ENCODE measurements around the gene CBLC.

CBLC gene

DNA sequence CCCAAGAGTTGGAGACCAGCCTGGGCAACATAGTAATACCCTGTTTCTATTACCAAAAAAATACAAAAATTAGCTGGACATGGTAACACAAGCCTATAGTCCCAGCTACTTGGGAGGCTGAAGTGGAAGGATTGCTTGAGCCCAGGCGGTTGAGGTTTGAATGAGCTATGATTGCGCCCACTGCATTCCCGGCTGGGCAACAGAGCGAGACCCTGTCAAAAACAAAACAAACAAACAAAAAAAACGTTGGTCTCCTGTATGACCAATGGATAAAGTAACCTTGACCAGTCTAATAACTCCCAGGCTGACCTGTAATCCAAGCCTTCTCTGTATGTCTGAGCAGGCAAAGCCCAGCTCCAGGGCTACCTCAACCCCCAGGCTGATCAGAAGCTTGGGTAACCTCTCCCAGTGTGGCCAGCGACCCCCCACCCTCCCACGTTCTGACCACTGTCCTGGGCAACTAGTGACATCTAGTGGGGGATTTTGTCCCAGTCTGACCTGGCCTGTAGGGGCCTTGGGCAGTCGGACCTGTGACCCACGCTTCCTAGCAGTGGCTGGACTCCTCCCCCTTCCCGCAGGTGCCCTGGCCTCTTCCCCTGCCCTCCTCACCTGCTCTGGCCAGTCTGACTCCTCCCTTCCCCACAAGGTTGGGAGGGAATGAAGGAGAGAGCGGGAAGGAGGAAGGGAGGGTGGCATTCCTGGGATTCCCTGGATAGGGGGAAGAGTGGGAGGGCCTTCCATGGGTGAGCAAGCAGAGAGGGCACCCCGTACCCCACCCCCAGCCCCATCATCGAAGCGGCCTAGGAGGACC lies 30.2 kb downstream of the CBLC start:
- Histone ChIP-seq H3K9ac (no peak overlapping the region), H3K4me3 (ENCODE audit: low read depth, low read length) (peak overlapping the region; percentile 66), H3K79me2 (no peaks in the 10 kb centered on the region), H3K27me3 (ENCODE audit: control insufficient read depth, insufficient read depth, low read length) (no peaks in the 10 kb centered on the region), H3K9me3 (ENCODE audit: control insufficient read depth, low read length) (no peaks in the 10 kb centered on the region), H2AFZ (peak overlapping the region; percentile 93), H3K36me3 (ENCODE audit: control insufficient read depth, insufficient read depth, low read length) (no peaks in the 10 kb centered on the region), H3K4me1 (peaks cover 18% of the 10 kb centered on the region), H3K4me2 (ENCODE audit: low read length) (peak overlapping the region; percentile 89), H3K27ac (peak overlapping the region; percentile 96)
- TF ChIP-seq, protein P1, sequence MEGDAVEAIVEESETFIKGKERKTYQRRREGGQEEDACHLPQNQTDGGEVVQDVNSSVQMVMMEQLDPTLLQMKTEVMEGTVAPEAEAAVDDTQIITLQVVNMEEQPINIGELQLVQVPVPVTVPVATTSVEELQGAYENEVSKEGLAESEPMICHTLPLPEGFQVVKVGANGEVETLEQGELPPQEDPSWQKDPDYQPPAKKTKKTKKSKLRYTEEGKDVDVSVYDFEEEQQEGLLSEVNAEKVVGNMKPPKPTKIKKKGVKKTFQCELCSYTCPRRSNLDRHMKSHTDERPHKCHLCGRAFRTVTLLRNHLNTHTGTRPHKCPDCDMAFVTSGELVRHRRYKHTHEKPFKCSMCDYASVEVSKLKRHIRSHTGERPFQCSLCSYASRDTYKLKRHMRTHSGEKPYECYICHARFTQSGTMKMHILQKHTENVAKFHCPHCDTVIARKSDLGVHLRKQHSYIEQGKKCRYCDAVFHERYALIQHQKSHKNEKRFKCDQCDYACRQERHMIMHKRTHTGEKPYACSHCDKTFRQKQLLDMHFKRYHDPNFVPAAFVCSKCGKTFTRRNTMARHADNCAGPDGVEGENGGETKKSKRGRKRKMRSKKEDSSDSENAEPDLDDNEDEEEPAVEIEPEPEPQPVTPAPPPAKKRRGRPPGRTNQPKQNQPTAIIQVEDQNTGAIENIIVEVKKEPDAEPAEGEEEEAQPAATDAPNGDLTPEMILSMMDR (IDR thresholded peaks at IDR 0.05) = peak; percentile 53

DNA sequence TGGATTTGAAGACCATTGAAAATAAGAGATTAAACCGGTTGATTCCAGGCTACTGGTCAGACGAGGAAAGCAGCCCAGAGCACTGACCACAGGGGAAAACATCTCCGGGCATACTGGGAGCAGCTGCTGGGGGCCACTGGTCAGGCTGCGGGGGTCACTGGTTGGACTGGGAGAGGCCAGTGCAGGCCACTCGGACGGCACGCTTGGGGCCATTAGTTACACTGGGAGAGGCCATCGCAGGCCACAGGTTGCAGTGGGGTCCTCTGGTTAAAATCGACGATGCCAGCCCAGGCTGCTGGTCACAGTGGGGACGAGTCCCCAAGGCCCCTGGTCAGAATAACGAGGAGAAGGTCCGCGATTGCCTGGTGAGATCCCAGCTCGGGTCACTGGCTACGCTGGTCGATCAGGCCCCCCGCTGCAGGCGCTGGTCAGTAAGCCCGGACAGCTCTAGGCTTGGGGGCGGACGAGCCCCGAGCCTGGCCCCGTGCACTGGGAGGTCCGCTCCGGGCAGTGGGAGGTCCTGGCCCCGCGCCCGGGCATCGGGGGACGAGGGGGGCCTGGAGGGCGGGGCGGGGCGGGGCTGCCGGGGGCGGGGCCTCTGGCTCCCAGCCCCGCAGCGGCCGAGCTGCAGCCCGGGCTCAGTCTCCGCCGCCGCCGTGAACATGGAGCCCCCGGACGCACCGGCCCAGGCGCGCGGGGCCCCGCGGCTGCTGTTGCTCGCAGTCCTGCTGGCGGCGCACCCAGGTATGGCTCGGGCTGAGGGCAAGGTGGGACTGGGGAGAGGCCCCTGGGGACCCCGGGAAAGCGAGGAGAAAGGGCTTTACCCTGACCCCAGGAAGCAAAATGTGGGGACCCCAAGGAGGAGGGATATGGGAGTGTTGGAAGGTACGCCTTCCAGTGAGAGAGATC lies 31.0 kb downstream of the CBLC start, which contains the start of gene BCAM:
Gene BCAM (plus strand): TSS at position 641 of the 909 bp plus-strand sequence. CDS start 22 bp downstream, at position 663.
- Histone ChIP-seq H3K36me3 (ENCODE audit: control insufficient read depth, insufficient read depth, low read length) (no peaks in the 10 kb centered on the region), H3K27ac (peak within 1 kb of the TSS; percentile 96), H3K27me3 (ENCODE audit: control insufficient read depth, insufficient read depth, low read length) (no peaks in the 10 kb centered on the region), H3K4me2 (ENCODE audit: low read length) (peak within 1 kb of the TSS; percentile 89), H3K79me2 (no peaks in the 10 kb centered on the region), H3K9me3 (ENCODE audit: control insufficient read depth, low read length) (no peaks in the 10 kb centered on the region), H3K4me1 (peaks cover 18% of the 10 kb centered on the region), H2AFZ (peak within 1 kb of the TSS; percentile 96), H3K4me3 (ENCODE audit: low read depth, low read length) (peak within 1 kb of the TSS; percentile 68), H3K9ac (peak within 1 kb of the TSS; percentile 72)
- TF ChIP-seq, protein P1 (IDR thresholded peaks at IDR 0.05) = no peak

DNA sequence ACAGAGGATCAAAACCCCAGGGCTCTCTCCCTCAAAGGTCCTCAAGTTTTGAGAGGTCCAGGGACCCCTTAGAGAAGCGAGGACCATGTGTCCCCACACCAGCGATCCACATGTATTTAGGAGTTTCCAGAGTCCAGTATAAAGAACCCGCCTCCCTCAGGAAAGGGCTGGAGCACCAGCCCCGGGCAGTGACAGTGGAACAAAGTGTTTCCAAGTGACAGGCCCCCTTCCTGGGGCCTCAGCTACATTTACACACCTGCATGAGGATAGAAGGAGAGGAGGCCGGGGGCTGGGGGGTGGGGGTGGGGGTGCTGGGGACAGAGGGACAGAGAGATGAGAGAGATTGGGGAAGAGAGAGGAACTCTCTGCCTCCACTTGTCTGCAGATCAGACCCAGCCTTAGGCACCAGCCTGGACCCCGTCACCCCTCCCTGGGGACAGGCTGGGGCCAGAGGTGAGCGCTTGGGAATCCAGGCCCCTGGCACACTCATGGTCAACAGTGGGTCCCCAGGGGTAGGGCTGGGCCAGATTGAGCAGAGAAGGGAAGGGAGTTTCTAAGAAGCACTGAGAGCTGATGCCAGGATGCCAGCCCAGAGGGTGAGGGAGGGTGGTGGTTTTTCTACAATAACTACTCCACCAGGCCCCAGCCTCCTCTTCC lies 32.0 kb downstream of the CBLC start:
- H3K79me2 ChIP-seq = no peaks in the 10 kb centered on the region
- peak overlapping the region; percentile 96 for H3K27ac ChIP-seq
- H2AFZ ChIP-seq = peak overlapping the region; percentile 96
- H3K27me3 ChIP-seq (ENCODE audit: control insufficient read depth, insufficient read depth, low read length) = no peaks in the 10 kb centered on the region
- H3K9ac ChIP-seq = peak overlapping the region; percentile 72
- H3K4me1 ChIP-seq = peaks cover 18% of the 10 kb centered on the region
- H3K9me3 ChIP-seq (ENCODE audit: control insufficient read depth, low read length) = no peaks in the 10 kb centered on the region
- H3K36me3 ChIP-seq (ENCODE audit: control insufficient read depth, insufficient read depth, low read length) = no peaks in the 10 kb centered on the region
- H3K4me2 ChIP-seq (ENCODE audit: low read length) = peak overlapping the region; percentile 87
- TF ChIP-seq, protein P1 (IDR thresholded peaks at IDR 0.05) = no peak
- peak overlapping the region; percentile 68 for H3K4me3 ChIP-seq (ENCODE audit: low read depth, low read length)

DNA sequence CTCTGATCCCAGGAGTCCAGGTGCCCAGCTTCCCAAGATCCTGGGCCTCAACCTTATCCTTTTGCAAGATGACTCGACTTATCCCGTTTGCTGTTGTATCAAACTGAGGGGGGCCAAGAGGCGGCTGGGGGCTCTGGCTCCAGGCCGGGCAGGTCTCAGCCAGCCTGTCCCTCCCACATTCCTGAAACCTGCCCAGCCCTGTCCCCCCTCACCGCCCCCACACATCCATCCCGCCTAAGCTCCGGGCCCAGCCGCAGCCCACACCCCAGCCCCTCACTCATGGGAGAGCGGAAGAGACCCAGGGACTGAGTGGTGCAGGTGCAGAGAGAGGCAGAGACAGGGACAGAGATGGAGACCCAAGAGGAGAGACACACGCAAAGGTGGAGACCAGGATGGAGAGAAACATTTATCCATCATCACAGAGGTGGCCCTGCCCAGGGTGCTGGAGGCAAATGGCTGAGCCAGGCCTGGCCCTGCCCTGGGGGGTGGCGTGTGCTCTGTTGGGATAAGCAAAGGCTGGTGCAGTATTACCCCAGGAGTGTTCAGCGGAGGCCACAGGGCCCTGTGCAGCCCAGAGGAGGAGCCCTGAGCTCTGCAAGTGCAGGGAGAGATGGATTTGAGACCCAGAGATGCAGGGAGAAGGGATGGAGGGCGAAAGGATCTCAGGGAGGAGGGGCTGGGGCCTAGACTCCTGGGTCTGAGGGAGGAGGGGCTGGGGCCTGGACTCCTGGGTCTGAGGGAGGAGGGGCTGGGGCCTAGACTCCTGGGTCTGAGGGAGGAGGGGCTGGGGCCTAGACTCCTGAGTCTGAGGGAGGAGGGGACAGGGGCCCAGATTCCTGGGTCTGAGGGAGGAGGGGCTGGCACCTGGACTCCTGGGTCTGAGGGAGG lies 32.8 kb downstream of the CBLC start:
- Histone ChIP-seq H3K9me3 (ENCODE audit: control insufficient read depth, low read length) (no peaks in the 10 kb centered on the region), H3K4me3 (ENCODE audit: low read depth, low read length) (no peak overlapping the region), H2AFZ (no peak overlapping the region), H3K36me3 (ENCODE audit: control insufficient read depth, insufficient read depth, low read length) (no peaks in the 10 kb centered on the region), H3K79me2 (no peaks in the 10 kb centered on the region), H3K4me1 (peaks cover 18% of the 10 kb centered on the region), H3K4me2 (ENCODE audit: low read length) (no peak overlapping the region), H3K9ac (no peak overlapping the region), H3K27me3 (ENCODE audit: control insufficient read depth, insufficient read depth, low read length) (no peaks in the 10 kb centered on the region), H3K27ac (no peak overlapping the region)
- TF ChIP-seq, protein P1 (IDR thresholded peaks at IDR 0.05) = no peak

Measured in parathyroid adenoma (tissue), 2 donors.